Measurements from ENCODE around the gene SARS1. TPM values are rescaled to one million over a fixed set of nuclear protein-coding genes. Genes with fewer than 3 reads are reported as not detected.

SARS1 gene
- total RNA-seq, 1 donor from 2014 or later: 188 TPM

DNA sequence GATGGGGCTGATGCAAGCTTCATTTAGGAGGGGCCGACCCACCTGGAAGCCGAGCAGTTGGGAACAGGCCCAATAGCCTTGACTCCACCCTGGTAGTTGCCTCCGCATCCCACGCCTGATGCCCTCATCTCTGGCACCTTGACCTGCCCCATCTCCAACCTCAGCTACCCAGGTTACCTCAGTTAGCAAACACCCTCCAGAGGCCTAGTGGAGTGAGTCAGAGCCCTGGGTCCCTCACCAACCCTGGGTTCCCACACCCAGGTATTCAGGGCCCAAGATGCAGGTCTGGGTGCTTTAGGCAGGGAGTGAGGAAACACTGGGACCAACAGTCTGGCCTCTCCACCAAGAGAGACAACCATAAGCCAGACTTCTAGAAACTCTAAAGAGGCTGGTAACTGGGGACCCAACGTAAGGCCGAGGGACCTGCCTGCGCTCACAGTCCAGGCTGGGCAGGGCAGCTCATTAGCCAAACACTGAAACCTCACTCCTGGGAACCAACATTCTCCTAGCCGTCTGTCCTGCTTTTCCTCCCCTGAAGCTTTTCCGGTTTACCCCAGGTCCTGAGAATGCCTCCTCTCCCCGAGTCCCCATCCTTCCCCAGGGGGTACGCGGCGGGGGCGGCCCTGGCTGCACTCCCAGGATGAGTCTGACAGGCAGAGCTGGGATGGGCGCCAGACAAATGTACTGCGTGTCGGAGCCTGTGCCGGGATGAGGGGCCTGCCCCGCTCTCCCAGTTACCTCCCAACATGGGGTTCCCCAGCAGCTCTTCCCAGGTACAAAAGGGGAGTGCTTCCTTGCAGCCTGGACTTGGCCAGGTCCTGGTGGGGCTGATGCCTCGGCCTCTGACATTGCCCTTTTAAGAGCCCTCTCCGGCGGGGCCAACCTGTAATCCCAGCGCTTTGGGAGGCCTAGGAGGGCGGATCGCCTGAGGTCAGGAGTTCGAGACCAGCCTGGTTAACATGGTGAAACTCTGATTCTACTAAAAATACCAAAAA lies 26.7 kb downstream of the SARS1 start:
- intact Hi-C loops (cut with micrococcal nuclease): loop anchor here (1.0 kb wide), 1 partner anchor 9 kb away; the partner anchor contains the start of gene CELSR2
- ChIA-PET CTCF (interaction anchor here (0.9 kb wide), 1 partner anchor 9 kb away, joined by 5 read pairs; the partner anchor contains the start of gene CELSR2), POLR2A (interaction anchor here (0.9 kb wide), 1 partner anchor 25 kb away, joined by 3 read pairs; no protein-coding TSS in a partner anchor)
- peaks cover 16% of the 10 kb centered on the region for H3K4me1 Mint-ChIP-seq
- H3K9me3 Mint-ChIP-seq: no peaks in the 10 kb centered on the region
- no peak overlapping the region for H3K27ac Mint-ChIP-seq
- ATAC-seq (ENCODE audit: low read depth): peak; percentile 19
- TF ChIP-seq, protein P1, sequence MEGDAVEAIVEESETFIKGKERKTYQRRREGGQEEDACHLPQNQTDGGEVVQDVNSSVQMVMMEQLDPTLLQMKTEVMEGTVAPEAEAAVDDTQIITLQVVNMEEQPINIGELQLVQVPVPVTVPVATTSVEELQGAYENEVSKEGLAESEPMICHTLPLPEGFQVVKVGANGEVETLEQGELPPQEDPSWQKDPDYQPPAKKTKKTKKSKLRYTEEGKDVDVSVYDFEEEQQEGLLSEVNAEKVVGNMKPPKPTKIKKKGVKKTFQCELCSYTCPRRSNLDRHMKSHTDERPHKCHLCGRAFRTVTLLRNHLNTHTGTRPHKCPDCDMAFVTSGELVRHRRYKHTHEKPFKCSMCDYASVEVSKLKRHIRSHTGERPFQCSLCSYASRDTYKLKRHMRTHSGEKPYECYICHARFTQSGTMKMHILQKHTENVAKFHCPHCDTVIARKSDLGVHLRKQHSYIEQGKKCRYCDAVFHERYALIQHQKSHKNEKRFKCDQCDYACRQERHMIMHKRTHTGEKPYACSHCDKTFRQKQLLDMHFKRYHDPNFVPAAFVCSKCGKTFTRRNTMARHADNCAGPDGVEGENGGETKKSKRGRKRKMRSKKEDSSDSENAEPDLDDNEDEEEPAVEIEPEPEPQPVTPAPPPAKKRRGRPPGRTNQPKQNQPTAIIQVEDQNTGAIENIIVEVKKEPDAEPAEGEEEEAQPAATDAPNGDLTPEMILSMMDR (IDR thresholded peaks at IDR 0.05): no peak
- DNase-seq: no peak
- H3K27me3 Mint-ChIP-seq: peaks cover 17% of the 10 kb centered on the region
- peaks cover 41% of the 10 kb centered on the region for H3K36me3 Mint-ChIP-seq (ENCODE audit: low read depth)
- no peak overlapping the region for H3K4me3 Mint-ChIP-seq

DNA sequence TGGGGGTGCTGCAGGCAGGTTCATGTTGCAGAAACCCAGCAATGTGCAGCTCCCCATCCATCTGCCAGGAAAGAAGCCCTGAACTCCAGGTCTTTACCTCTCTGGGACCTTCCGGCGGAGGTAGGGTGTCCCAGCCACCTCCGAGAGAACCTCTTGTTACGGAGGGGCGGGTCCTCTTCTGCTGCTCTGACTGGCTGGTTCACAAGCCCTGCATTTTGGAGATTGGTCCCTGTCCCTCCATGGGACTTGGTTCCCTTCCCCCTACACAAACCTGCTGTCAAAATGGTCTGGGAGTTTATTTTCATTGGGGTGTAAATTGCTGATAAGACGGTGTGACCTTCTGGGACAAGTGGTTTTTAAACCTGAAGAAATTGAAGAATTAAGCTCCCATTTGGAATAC lies 27.6 kb downstream of the SARS1 start:
- CTCF ChIA-PET: no interaction called here
- H3K4me3 Mint-ChIP-seq: no peak overlapping the region
- no peak overlapping the region for H3K27ac Mint-ChIP-seq
- DNase-seq: no peak
- H3K36me3 Mint-ChIP-seq (ENCODE audit: low read depth): peaks cover 32% of the 10 kb centered on the region
- no peaks in the 10 kb centered on the region for H3K9me3 Mint-ChIP-seq
- H3K27me3 Mint-ChIP-seq: peaks cover 18% of the 10 kb centered on the region
- H3K4me1 Mint-ChIP-seq: peaks cover 16% of the 10 kb centered on the region
- intact Hi-C loops (cut with micrococcal nuclease): loop anchor here (1.0 kb wide), 1 partner anchor 8 kb away; the partner anchor contains the start of gene CELSR2
- peak; percentile 18 for ATAC-seq (ENCODE audit: low read depth)
- POLR2A ChIA-PET: interaction anchor here (0.7 kb wide), 1 partner anchor 267 kb away, joined by 4 read pairs; no protein-coding TSS in a partner anchor
- TF ChIP-seq, protein P1 (IDR thresholded peaks at IDR 0.05): no peak

DNA sequence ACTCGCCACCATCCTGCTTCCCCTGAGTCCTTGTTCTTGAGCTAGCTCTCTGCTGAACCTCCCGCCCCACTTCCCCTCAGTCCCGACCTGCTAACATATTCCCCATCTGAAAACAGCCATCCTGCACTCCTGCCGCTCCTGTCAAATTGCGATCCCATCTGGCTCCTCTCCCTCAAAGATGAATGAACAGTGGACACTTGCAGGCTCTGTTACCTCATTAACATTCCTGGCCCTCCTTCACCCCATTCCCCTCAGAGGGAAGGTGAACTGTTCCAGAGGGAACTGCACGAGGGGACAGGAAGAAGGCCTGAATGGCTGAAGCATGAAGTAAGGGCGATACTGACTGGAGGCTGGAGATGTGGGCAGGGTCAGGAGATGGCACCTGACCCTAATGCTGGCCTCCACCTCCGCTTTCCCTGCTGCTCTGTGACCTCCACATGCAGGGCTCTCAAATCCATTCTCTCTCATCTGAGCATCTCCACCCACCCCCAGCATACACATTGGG lies 28.2 kb downstream of the SARS1 start:
- DNase-seq (no peak), ATAC-seq (ENCODE audit: low read depth) (no peak)
- H3K9me3 Mint-ChIP-seq: no peaks in the 10 kb centered on the region
- CTCF ChIA-PET: no interaction called here
- TF ChIP-seq, protein P1 (IDR thresholded peaks at IDR 0.05): no peak
- peaks cover 16% of the 10 kb centered on the region for H3K4me1 Mint-ChIP-seq
- POLR2A ChIA-PET: interaction anchor here (0.7 kb wide), 1 partner anchor 266 kb away, joined by 4 read pairs; no protein-coding TSS in a partner anchor
- H3K27ac Mint-ChIP-seq: peak overlapping the region; percentile 38
- peaks cover 23% of the 10 kb centered on the region for H3K27me3 Mint-ChIP-seq
- H3K36me3 Mint-ChIP-seq (ENCODE audit: low read depth): peaks cover 26% of the 10 kb centered on the region
- no peak overlapping the region for H3K4me3 Mint-ChIP-seq
- intact Hi-C loops (cut with micrococcal nuclease): loop anchor here (1.0 kb wide), 1 partner anchor 7 kb away; the partner anchor contains the start of gene CELSR2

DNA sequence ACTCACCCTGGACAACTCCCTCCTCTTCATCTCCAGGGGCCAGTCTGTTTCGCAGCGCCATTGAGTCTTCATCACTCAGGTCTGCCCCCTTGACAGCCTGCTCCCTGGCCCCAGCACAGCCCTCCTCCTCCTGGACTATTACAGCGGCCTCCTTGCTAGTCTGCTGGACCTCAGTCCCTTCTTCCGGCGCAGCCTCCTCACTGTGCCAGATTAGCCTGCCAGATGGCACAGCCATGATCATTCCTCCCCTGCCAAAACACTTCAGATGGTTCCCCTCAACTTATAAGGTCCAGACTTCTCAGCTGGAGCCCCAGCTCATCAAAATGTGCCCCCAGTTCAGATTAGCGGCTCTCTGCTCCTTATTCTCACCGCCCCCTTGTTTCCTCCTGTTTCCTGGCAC lies 28.7 kb downstream of the SARS1 start:
- Mint-ChIP-seq H3K27me3 (peaks cover 23% of the 10 kb centered on the region), H3K9me3 (no peaks in the 10 kb centered on the region), H3K36me3 (ENCODE audit: low read depth) (peaks cover 21% of the 10 kb centered on the region), H3K4me1 (peaks cover 16% of the 10 kb centered on the region), H3K27ac (peak overlapping the region; percentile 38), H3K4me3 (no peak overlapping the region)
- DNase-seq: no peak
- intact Hi-C loops (cut with micrococcal nuclease): no loop called here
- TF ChIP-seq, protein P1 (IDR thresholded peaks at IDR 0.05): no peak
- ChIA-PET POLR2A (interaction anchor here (1.3 kb wide), 1 partner anchor 28 kb away, joined by 4 read pairs; the partner anchor contains the start of gene SARS1), CTCF (no interaction called here)
- ATAC-seq (ENCODE audit: low read depth): no peak

DNA sequence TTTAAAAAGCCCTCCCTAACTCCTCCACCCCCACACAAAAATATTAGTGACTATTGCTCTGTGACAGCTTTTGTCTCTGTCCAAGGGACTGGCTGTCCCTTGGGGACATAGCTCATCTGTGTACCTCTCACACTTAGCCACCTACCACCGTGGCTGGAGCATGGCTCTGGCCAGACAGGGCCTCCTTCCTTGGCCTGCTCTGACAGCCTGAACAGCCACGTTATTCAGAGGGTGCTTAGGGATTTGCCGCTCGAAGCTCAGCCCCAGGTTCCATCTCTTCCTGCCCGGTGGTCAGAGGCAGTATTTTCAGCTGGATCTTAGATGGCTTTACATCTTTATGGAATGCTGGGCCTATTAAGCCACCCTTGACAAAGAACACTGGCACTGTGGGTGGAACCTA lies 29.5 kb downstream of the SARS1 start:
- TF ChIP-seq, protein P1 (IDR thresholded peaks at IDR 0.05): no peak
- Mint-ChIP-seq H3K9me3 (no peaks in the 10 kb centered on the region), H3K27ac (no peak overlapping the region), H3K27me3 (peaks cover 23% of the 10 kb centered on the region), H3K36me3 (ENCODE audit: low read depth) (peaks cover 13% of the 10 kb centered on the region), H3K4me3 (no peak overlapping the region), H3K4me1 (peaks cover 16% of the 10 kb centered on the region)
- POLR2A ChIA-PET: interaction anchor here (1.3 kb wide), 1 partner anchor 29 kb away, joined by 4 read pairs; the partner anchor contains the start of gene SARS1
- DNase-seq (no peak), ATAC-seq (ENCODE audit: low read depth) (no peak)
- CTCF ChIA-PET: no interaction called here
- intact Hi-C loops (cut with micrococcal nuclease): no loop called here
